GM06990 (cell line): ENCODE measurements around the gene GPR158.

ENCODE experiments used
- DNase-seq: peaks from one replicate; pipeline ENCODE4 v3.0.0-alpha.2; 2011; ENCODE audit not compliant: insufficient read length; ENCODE audit errors: extremely low read depth
- H3K27me3 ChIP-seq: replicated peaks from 2 replicates; pipeline ENCODE4 v1.6.0; 2011; ENCODE audit warnings: low read length; ENCODE audit not compliant: control insufficient read depth, insufficient read depth
- H3K36me3 ChIP-seq: 2 replicates; pipeline ENCODE4 v1.5.1; 2011; ENCODE audit warnings: low read length; ENCODE audit not compliant: control insufficient read depth, insufficient read depth
- H3K4me3 ChIP-seq: replicated peaks from 2 replicates; pipeline ENCODE4 v1.5.1; 2011; ENCODE audit warnings: low read depth, mild to moderate bottlenecking, control low read depth, low read length
- CTCF ChIP-seq: IDR thresholded peaks from 2 replicates; pipeline ENCODE4 v1.5.1; 2011; ENCODE audit warnings: low read length, control low read depth, mild to moderate bottlenecking, inconsistent platforms; ENCODE audit not compliant: insufficient read depth, poor library complexity, severe bottlenecking

Gene GPR158

GRCh38 chr10:25388862-25389206, 214.0 kb downstream of the GPR158 start:
- DNase-seq = no peak
- no peak for TF ChIP-seq CTCF
- Histone ChIP-seq H3K4me3 (no peak overlapping the region), H3K27me3 (no peaks in the 10 kb centered on the region), H3K36me3 (no peaks in the 10 kb centered on the region)

GRCh38 chr10:25390733-25391132, 215.9 kb downstream of the GPR158 start:
- Histone ChIP-seq H3K4me3 (no peak overlapping the region), H3K36me3 (no peaks in the 10 kb centered on the region), H3K27me3 (no peaks in the 10 kb centered on the region)
- no peak for TF ChIP-seq CTCF
- no peak for DNase-seq

GRCh38 chr10:25392132-25392531, 217.3 kb downstream of the GPR158 start:
- no peak for DNase-seq
- no peak for TF ChIP-seq CTCF
- no peaks in the 10 kb centered on the region for H3K36me3 ChIP-seq
- H3K27me3 ChIP-seq = no peaks in the 10 kb centered on the region
- H3K4me3 ChIP-seq = no peak overlapping the region

GRCh38 chr10:25393621-25394020, 218.8 kb downstream of the GPR158 start:
- no peak for TF ChIP-seq CTCF
- DNase-seq = no peak
- no peak overlapping the region for H3K4me3 ChIP-seq

GRCh38 chr10:25398680-25399079, 223.9 kb downstream of the GPR158 start:
- H3K4me3 ChIP-seq = no peak overlapping the region

More at GRCh38 chr10:25393621-25394020, 218.8 kb downstream of the GPR158 start:
- Histone ChIP-seq H3K36me3 (no peaks in the 10 kb centered on the region), H3K27me3 (no peaks in the 10 kb centered on the region)

More at GRCh38 chr10:25398680-25399079, 223.9 kb downstream of the GPR158 start:
- TF ChIP-seq CTCF = no peak
- H3K27me3 ChIP-seq = no peaks in the 10 kb centered on the region
- H3K36me3 ChIP-seq = no peaks in the 10 kb centered on the region
- DNase-seq = no peak
